ENCODE measurements around the gene ATP2A3.

- TF ChIP-seq CTCF (IDR thresholded peaks at IDR 0.05) (no peak), POLR2A (IDR thresholded peaks at IDR 0.05) (no peak)
These were observed 23.1 kb downstream of the ATP2A3 start for GRCh38 chr17:3940965-3941698.
